Karpas-422 (cell line): ENCODE results near the gene KRTAP10-4. TPM values are rescaled to one million over a fixed set of nuclear protein-coding genes. Genes with fewer than 3 reads are reported as not detected.

Experiments used
- DNase-seq: peaks from one replicate; pipeline ENCODE4 v3.0.0-alpha.2; 2015
- H2AFZ ChIP-seq: fragments of 200-600 bp; sonication (generic); 2 replicates; pipeline ENCODE4 v1.6.1; 2014; ENCODE audit warnings: antibody characterized with exemption, low read length, mixed read lengths
- H3K27ac ChIP-seq: fragments of 200-600 bp; sonication (generic); 2 replicates; pipeline ENCODE4 v1.5.1; 2014; ENCODE audit warnings: mild to moderate bottlenecking, low read length, moderate library complexity
- H3K27me3 ChIP-seq: fragments of 200-600 bp; sonication (generic); 2 replicates; pipeline ENCODE4 v1.6.1; 2014; ENCODE audit warnings: low read length, mixed read lengths
- H3K36me3 ChIP-seq: fragments of 200-600 bp; sonication (generic); 2 replicates; pipeline ENCODE4 v1.6.1; 2014; ENCODE audit warnings: low read length, mixed read lengths; ENCODE audit not compliant: insufficient read depth
- H3K4me1 ChIP-seq: fragments of 200-600 bp; sonication (generic); 2 replicates; pipeline ENCODE4 v1.6.1; 2014; ENCODE audit warnings: mild to moderate bottlenecking, low read length, mixed read lengths
- H3K4me2 ChIP-seq: fragments of 200-600 bp; sonication (generic); 2 replicates; pipeline ENCODE4 v1.6.1; 2014; ENCODE audit warnings: low read length, low read depth, mild to moderate bottlenecking; ENCODE audit not compliant: poor library complexity, severe bottlenecking
- H3K4me3 ChIP-seq: fragments of 200-600 bp; sonication (generic); 2 replicates; pipeline ENCODE4 v1.5.1; 2014; ENCODE audit warnings: mild to moderate bottlenecking, antibody characterized with exemption, low read length, mixed read lengths
- H3K79me2 ChIP-seq: fragments of 200-600 bp; sonication (generic); 2 replicates; pipeline ENCODE4 v1.6.1; 2014; ENCODE audit warnings: mild to moderate bottlenecking, low read length, mixed read lengths
- H3K9ac ChIP-seq: fragments of 200-600 bp; sonication (generic); 2 replicates; pipeline ENCODE4 v1.6.0; 2014; ENCODE audit warnings: low read length
- H3K9me2 ChIP-seq: fragments of 200-600 bp; sonication (generic), shearing (Covaris generic); replicated peaks from 2 replicates; pipeline ENCODE4 v1.6.0; 2014; ENCODE audit warnings: mild to moderate bottlenecking, low read length, moderate library complexity; ENCODE audit not compliant: insufficient read depth
- H3K9me3 ChIP-seq: fragments of 300-700, 200-600 bp; sonication (generic); 2 replicates; pipeline ENCODE4 v1.6.1; 2014; ENCODE audit warnings: low read length, mixed read lengths
- H4K20me1 ChIP-seq: fragments of 200-600 bp; sonication (generic); 2 replicates; pipeline ENCODE4 v1.6.1; 2014; ENCODE audit warnings: mild to moderate bottlenecking, antibody characterized with exemption, low read length, low read depth; ENCODE audit not compliant: insufficient read depth
- total RNA-seq: library from RNA; depleted of rRNA; stranded (reverse); fragments of >200 nt; shearing (Covaris generic); gene quantifications from 2 replicates; pipeline ENCODE4 v1.2.3, GENCODE V29; 2014; ENCODE audit warnings: low replicate concordance

KRTAP10-4 gene
- total RNA-seq, 1 experiment from 2014 or later, result not detected

- no peak overlapping the region for H3K9ac ChIP-seq
- peak; percentile 19 for DNase-seq
- H3K4me2 ChIP-seq, result no peak overlapping the region
- no peaks in the 10 kb centered on the region; the same call in 1 of the 2 replicates for H3K9me3 ChIP-seq
- no peak overlapping the region for H3K27ac ChIP-seq
- no peaks in the 10 kb centered on the region for H3K27me3 ChIP-seq
- H3K4me3 ChIP-seq, result no peak overlapping the region
- no peaks in the 10 kb centered on the region for H3K9me2 ChIP-seq
- no peaks in the 10 kb centered on the region for H3K79me2 ChIP-seq
- H3K36me3 ChIP-seq, result no peaks in the 10 kb centered on the region
- H4K20me1 ChIP-seq, result no peaks in the 10 kb centered on the region
- H2AFZ ChIP-seq, result no peak overlapping the region
- H3K4me1 ChIP-seq, result no peaks in the 10 kb centered on the region
These were observed 38.0 kb downstream of the KRTAP10-4 start for GRCh38 chr21:44611551-44611950.

DNA sequence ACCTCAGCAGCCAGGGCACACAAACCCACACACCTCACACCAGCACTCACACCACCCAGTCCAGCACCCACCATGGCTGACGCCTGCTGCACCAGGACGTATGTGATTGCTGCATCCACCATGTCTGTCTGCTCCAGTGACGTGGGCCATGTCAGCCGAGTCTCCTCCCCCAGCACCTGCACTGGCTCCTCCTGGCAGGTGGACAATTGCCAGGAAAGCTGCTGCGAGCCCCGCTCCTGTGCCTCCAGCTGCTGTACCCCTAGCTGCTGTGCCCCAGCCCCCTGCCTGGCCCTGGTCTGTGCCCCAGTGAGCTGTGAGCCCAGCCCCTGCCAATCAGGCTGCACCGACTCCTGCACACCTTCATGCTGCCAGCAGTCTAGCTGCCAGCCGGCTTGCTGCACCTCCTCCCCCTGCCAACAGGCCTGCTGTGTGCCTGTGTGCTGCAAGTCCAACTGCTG lies 38.5 kb downstream of the KRTAP10-4 start, which contains the start of gene KRTAP10-8:
TSS of gene KRTAP10-8 (plus strand) at position 51 of the 458 bp plus-strand sequence. CDS start at position 73, 22 bp downstream.
- Histone ChIP-seq H3K27me3 (no peaks in the 10 kb centered on the region), H3K9me2 (no peaks in the 10 kb centered on the region), H3K79me2 (no peaks in the 10 kb centered on the region), H3K27ac (no peak within 1 kb of the TSS), H3K9ac (no peak within 1 kb of the TSS), H4K20me1 (no peaks in the 10 kb centered on the region), H3K36me3 (no peaks in the 10 kb centered on the region), H3K4me3 (no peak within 1 kb of the TSS), H3K4me1 (no peaks in the 10 kb centered on the region), H3K9me3 (no peaks in the 10 kb centered on the region; the same call in 1 of the 2 replicates), H3K4me2 (no peak within 1 kb of the TSS), H2AFZ (no peak within 1 kb of the TSS)
- no peak for DNase-seq

- Histone ChIP-seq H3K9me2 (no peaks in the 10 kb centered on the region), H3K27me3 (no peaks in the 10 kb centered on the region), H3K9me3 (no peaks in the 10 kb centered on the region; the same call in 1 of the 2 replicates), H3K27ac (no peak overlapping the region), H3K4me1 (no peaks in the 10 kb centered on the region), H3K36me3 (no peaks in the 10 kb centered on the region), H3K4me2 (no peak overlapping the region), H3K4me3 (no peak overlapping the region), H3K9ac (no peak overlapping the region), H4K20me1 (no peaks in the 10 kb centered on the region), H3K79me2 (no peaks in the 10 kb centered on the region), H2AFZ (no peak overlapping the region)
- peak; percentile 2 for DNase-seq
These were observed 39.2 kb downstream of the KRTAP10-4 start for GRCh38 chr21:44612669-44613229.

GRCh38 chr21:44613386-44614155 lies 40.0 kb downstream of the KRTAP10-4 start:
- no peak for DNase-seq
- H4K20me1 ChIP-seq, result no peaks in the 10 kb centered on the region
- no peaks in the 10 kb centered on the region for H3K79me2 ChIP-seq
- no peaks in the 10 kb centered on the region for H3K27me3 ChIP-seq
- H3K4me1 ChIP-seq, result peaks cover 3% of the 10 kb centered on the region
- H3K9me3 ChIP-seq, result no peaks in the 10 kb centered on the region; the same call in 1 of the 2 replicates
- no peak overlapping the region for H3K27ac ChIP-seq
- no peak overlapping the region for H3K4me3 ChIP-seq
- H2AFZ ChIP-seq, result no peak overlapping the region
- H3K9me2 ChIP-seq, result no peaks in the 10 kb centered on the region
- H3K36me3 ChIP-seq, result no peaks in the 10 kb centered on the region
- no peak overlapping the region for H3K4me2 ChIP-seq
- no peak overlapping the region for H3K9ac ChIP-seq

DNA sequence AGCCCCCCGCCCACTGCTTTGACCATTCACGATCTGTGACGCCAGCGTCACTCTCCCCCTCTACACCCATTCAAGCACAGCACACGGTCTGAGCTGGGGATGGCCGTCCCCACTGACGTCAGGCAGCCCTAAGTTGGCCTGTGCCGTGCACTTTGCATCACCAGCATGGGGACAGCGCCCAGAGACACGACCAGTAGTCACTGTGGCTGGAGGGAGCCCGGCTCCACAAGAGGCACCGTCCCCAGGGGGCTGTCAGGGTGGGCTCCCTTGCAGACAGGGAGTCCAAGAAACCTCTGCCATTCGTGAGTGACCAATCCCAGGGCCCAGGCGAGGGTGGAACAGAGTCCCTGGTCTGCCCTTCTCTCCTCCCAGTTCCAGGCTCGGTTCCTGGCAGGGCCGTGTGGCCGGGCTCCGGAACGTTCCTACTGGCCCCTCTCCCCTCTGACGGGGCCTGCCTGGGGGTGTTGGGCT lies 40.7 kb downstream of the KRTAP10-4 start:
- H3K36me3 ChIP-seq, result no peaks in the 10 kb centered on the region
- no peak for DNase-seq
- H3K79me2 ChIP-seq, result no peaks in the 10 kb centered on the region
- no peak overlapping the region for H3K4me3 ChIP-seq
- H4K20me1 ChIP-seq, result no peaks in the 10 kb centered on the region
- H2AFZ ChIP-seq, result no peak overlapping the region
- no peaks in the 10 kb centered on the region for H3K27me3 ChIP-seq
- H3K9me2 ChIP-seq, result no peaks in the 10 kb centered on the region
- H3K9ac ChIP-seq, result no peak overlapping the region
- H3K4me1 ChIP-seq, result peaks cover 7% of the 10 kb centered on the region
- no peaks in the 10 kb centered on the region; the same call in 1 of the 2 replicates for H3K9me3 ChIP-seq
- no peak overlapping the region for H3K4me2 ChIP-seq
- H3K27ac ChIP-seq, result no peak overlapping the region

DNA sequence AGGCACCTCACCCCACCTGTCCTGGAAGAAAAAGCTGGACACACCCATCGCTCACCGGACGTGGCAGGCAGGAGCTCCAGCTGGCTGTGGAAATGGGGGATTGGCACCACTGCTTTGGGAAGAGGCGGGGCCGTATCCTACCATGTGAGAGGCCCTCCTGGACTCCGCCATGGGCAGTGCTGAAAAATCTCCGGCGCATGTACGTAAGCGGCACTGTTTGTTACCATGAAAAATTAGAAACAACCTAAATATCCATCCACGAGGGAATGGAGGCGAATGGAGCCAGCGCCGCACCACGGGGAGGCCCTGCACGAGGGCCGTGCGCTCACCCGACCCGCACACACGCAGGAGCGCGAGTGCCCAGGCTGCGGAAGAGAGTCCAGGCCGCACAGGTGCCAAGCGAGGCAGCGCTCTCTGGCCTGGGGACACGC lies 41.4 kb downstream of the KRTAP10-4 start:
- no peak overlapping the region for H3K27ac ChIP-seq
- no peaks in the 10 kb centered on the region; the same call in 1 of the 2 replicates for H3K9me3 ChIP-seq
- H3K4me3 ChIP-seq, result no peak overlapping the region
- no peaks in the 10 kb centered on the region for H3K27me3 ChIP-seq
- H3K4me1 ChIP-seq, result peaks cover 7% of the 10 kb centered on the region
- H4K20me1 ChIP-seq, result no peaks in the 10 kb centered on the region
- H3K36me3 ChIP-seq, result no peaks in the 10 kb centered on the region
- no peak overlapping the region for H2AFZ ChIP-seq
- H3K79me2 ChIP-seq, result no peaks in the 10 kb centered on the region
- no peak overlapping the region for H3K4me2 ChIP-seq
- H3K9ac ChIP-seq, result no peak overlapping the region
- no peaks in the 10 kb centered on the region for H3K9me2 ChIP-seq
- no peak for DNase-seq

DNA sequence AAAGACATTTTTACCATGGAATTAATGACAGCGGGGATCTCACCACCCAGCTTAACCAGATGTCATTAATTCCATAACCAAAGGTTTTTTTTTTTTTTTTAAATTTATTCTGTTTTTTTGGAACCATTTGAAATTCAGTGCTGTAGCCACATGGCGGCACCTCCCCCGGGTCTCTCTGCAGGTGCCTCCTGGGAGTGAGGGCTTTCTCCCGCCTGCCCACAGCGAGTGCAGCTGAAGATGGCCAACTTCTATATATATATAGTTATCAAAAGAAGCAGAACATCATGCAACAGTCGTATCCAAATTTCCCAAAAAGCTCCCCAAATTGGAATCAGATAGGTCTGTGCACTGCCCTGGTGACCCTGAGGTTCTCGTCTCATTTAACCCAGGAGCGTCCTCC lies 41.9 kb downstream of the KRTAP10-4 start:
- H4K20me1 ChIP-seq, result no peaks in the 10 kb centered on the region
- H2AFZ ChIP-seq, result no peak overlapping the region
- H3K9me3 ChIP-seq, result no peaks in the 10 kb centered on the region; the same call in 1 of the 2 replicates
- H3K27me3 ChIP-seq, result no peaks in the 10 kb centered on the region
- H3K9ac ChIP-seq, result no peak overlapping the region
- no peak overlapping the region for H3K27ac ChIP-seq
- no peak for DNase-seq
- H3K79me2 ChIP-seq, result no peaks in the 10 kb centered on the region
- no peaks in the 10 kb centered on the region for H3K36me3 ChIP-seq
- no peak overlapping the region for H3K4me3 ChIP-seq
- H3K4me2 ChIP-seq, result no peak overlapping the region
- no peaks in the 10 kb centered on the region for H3K9me2 ChIP-seq
- H3K4me1 ChIP-seq, result peaks cover 7% of the 10 kb centered on the region

GRCh38 chr21:44615911-44616590 lies 42.5 kb downstream of the KRTAP10-4 start:
- no peak overlapping the region for H3K9ac ChIP-seq
- H3K4me1 ChIP-seq, result peaks cover 7% of the 10 kb centered on the region
- H3K27ac ChIP-seq, result no peak overlapping the region
- no peak overlapping the region for H3K4me3 ChIP-seq
- no peaks in the 10 kb centered on the region for H3K9me3 ChIP-seq
- H2AFZ ChIP-seq, result no peak overlapping the region
- H3K79me2 ChIP-seq, result no peaks in the 10 kb centered on the region
- H3K27me3 ChIP-seq, result no peaks in the 10 kb centered on the region
- no peaks in the 10 kb centered on the region for H3K9me2 ChIP-seq
- DNase-seq, result no peak
- no peak overlapping the region for H3K4me2 ChIP-seq
- no peaks in the 10 kb centered on the region for H4K20me1 ChIP-seq
- no peaks in the 10 kb centered on the region for H3K36me3 ChIP-seq
